COR-L47 (cell line): ENCODE measurements around the gene GNB1.

Experiments used
- DNase-seq: peaks from one replicate; lab custom pipeline; 2025; lab: John Stamatoyannopoulos, UW

The GNB1 gene

DNA sequence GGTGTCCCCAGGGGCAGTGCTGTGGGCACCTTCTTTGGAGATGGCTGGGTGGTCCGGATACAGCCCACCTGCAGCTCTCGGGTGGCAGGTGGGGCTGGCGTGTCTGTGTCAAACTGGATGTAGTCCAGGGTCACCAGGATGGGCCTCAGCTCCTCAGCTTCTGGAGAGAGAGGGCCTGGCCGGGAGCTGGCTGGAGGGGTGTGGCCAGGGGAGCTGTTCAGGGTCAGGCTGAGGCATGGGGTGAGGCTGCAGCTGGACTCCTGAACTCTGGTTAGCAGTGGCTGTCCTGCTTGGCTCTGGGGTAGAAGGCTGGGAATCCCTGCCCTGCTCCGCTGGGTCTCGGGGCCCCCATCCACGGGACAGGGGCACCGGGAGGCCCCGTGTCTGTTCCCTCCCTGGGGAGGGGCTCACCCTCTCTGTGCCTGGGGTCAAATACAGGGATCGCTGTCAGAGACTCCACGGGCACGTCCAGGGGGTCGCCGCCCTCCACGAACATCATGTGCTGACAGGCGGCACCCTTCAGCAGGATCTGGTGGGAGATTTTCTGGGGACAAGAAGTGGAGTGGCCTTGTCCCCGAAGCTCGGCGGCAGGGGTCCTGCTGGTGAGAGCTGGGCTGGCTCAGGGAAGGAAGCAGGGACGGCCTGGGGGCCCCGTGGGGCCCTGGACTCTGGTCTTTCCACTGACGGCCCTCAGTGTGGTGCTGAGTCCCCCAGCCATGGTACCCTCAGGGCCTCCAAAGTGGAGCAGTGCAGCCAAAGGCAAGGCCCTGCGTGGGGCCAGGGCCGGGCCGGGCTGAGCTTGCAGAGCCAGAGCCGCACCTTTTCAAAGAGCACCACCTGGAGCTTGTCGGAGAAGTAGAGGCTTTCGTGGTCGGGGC, 32.3 kb upstream of the GNB1 start:
- DNase-seq = no peak

- DNase-seq = no peak
Measured at GRCh38 chr1:1922702-1922955, 31.7 kb upstream of the GNB1 start.

- DNase-seq = no peak
Measured at GRCh38 chr1:1921901-1922701, 31.2 kb upstream of the GNB1 start.

- no peak for DNase-seq
Measured at GRCh38 chr1:1921459-1921862, 30.6 kb upstream of the GNB1 start.

- DNase-seq = no peak
Measured at GRCh38 chr1:1920608-1921458, 29.9 kb upstream of the GNB1 start.

DNA sequence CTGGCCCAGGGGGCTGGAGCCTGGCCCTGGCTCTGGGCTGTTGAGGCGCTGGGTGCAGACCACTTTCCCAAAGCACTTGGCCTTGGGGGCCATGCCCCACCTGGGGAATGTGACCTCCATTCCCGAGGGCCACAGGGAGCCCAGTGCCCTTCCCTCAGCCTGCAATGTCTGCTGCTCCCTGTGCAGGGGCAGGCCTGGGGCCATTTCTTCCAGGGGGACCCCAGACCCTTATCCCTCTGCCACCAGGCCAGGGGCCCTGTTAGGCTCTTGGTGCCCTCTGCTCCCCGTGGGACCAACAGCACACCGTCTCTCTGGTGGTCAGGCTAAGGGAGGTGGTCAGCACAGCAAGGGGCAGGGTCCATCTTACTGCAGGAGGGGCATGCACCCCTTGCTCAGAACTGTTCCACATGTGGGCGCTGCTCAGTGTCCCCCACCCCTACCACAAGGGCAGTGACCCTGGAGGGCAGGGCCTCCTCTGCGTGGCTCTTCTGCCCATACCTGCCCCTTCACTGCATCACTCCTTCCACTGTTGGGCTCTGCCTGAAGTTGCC, 29.2 kb upstream of the GNB1 start:
- no peak for DNase-seq

DNA sequence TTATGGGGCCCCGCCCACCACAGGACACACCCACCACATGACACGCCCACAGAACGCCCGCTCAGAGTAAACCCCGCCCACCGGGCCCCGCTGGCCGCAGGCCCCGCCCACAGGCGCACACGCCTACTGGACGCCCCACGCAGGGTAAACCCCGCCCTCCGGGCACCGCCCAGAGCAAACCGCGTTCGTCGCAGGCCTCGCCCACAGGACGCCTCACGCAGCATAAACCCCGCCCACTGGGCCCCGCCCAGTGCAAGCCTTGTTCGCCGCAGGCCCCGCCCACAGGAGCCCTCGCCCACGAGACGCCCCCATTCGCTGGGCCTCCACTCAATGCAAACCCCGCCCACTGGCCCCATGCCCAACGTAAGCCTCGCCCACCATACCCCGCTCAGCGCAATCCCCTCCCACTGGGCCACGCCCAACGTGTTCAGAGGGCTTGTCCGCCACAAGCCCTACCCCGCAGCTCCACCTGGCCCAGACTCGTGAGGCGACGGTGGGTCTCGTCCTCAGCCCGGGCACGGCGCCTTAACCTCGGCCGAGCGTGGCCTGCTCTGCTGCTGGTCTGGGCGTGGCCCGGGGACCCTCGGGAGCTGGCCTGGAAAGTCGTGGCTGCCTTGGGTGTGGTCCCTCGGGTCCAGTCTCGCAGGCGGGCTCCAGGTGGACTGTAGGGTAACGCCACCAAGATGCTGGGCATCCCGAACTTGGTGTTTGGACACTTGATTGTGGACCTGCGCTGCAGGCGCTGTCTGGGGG, 28.6 kb upstream of the GNB1 start:
- peak; percentile 88 for DNase-seq

DNA sequence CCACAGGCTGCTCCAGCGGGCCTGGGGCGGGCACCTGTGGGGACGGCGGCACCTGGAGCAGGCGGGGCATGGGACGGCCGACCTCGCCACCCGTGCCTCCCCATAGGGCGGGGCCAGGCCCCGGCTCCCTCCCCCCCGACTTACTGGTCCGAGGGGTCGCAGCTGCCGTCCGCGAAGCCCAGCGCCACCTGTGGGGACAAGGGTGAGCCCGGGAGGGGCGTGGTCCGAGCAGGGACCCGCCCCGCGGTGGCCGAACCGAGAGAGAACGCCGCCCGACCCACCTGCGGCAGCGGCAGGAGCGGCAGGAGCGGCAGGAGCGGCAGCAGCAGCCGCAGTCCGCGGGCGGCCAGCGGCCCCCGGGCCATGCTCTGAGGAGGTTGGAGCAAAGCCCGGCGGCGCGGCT, 28.0 kb upstream of the GNB1 start, which contains the start of gene TMEM52:
TMEM52 (minus strand) TSS at position 379 of the 403 bp plus-strand sequence; CDS start at position 365, 14 bp downstream.
- DNase-seq = no peak

GRCh38 chr1:1917995-1918900, 27.4 kb upstream of the GNB1 start:
- no peak for DNase-seq

- no peak for DNase-seq
Measured at GRCh38 chr1:1917304-1917976, 26.6 kb upstream of the GNB1 start.

DNA sequence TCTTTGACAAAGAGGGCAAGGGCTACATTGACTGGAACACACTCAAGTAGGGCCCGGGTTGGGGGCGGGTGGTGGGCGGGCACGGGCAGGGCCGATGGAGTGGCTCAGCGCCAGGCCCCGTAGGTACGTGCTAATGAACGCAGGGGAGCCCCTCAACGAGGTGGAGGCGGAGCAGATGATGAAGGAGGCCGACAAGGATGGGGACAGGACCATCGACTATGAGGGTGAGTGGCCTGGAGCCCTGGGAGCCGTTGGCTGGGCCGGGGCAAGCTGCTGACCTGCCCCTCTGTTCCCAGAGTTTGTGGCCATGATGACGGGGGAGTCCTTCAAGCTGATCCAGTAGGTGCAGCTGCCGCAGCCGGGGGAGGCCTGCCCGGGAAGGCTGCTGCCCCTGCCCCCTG, 26.0 kb upstream of the GNB1 start:
- no peak for DNase-seq

DNA sequence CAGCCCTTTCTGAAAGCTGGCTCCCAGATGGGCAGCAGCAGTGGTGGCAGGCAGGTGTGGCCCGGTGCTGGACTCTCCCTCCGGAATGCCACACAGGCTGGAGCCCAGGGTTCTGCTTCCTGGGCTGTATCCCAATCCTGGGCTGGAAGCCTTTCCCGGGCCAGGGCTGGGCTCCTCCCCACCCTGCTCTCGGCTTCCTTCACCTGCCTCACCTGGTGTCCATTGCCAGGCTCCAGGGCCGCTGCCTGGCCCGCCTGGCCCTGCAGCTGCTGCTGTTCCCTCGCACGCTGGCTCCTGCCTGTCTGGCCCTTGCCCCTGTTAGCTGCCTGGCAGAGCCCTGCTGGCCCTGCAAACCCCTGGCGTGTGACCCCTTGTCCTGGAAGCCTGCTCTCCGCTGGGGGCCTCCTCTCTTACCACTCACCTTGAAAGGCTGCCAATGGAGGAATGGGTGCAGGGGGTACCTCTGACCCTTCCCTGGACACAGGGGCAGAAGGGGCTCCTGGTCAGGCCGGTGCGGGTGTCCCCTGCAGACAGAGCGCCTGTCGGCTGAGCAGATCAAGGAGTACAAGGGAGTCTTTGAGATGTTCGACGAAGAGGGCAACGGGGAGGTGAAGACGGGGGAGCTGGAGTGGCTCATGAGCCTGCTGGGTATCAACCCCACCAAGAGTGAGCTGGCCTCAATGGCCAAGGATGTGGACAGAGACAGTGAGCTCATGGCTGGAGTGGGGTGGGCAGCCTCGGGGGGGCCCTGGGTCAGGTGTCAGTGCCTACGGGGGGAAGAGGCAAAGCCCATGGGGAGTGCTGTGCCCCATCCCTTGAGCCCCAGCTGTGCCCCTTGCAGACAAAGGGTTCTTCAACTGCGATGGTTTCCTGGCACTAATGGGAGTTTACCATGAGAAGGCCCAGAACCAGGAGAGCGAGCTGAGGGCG, 25.3 kb upstream of the GNB1 start:
- DNase-seq = no peak

- no peak for DNase-seq
Measured at GRCh38 chr1:1914971-1915692, 24.2 kb upstream of the GNB1 start, which contains the start of gene CALML6. Gene CALML6 (plus strand): TSS chr1:1915260. CDS start chr1:1915281, 21 bp downstream.

- DNase-seq = no peak
Measured at GRCh38 chr1:1914101-1914970, 23.4 kb upstream of the GNB1 start.

GRCh38 chr1:1911350-1912041, 20.6 kb upstream of the GNB1 start:
- DNase-seq = no peak

- DNase-seq = no peak
Measured at GRCh38 chr1:1910651-1911331, 19.9 kb upstream of the GNB1 start.
